ENCODE measurements around the gene ZNF384.
A peak's percentile ranks its signal among the peaks of the same experiment; 100 is the strongest.

Gene ZNF384

GRCh38 chr12:6620885-6621274, 68.3 kb downstream of the ZNF384 start:
- DNase-seq (ENCODE audit: low spot score): no peak

- peak; percentile 42 for DNase-seq (ENCODE audit: low spot score)
Observed at GRCh38 chr12:6620137-6620884, 68.9 kb downstream of the ZNF384 start.

GRCh38 chr12:6618483-6619225, 70.5 kb downstream of the ZNF384 start:
- DNase-seq (ENCODE audit: low spot score): no peak

Measured in activated CD4-positive, alpha-beta T cell treated with anti-CD3 and anti-CD28 coated beads, Interleukin-2, Interleukin-4, amounts not matched to agents 100 ng/mL and 50 ng/mL, durations not matched to agents 16 hours and 8 hours (primary cell).